Umbilical cord (tissue), 2 donors: ENCODE data around the gene ARHGEF25. TPM values are rescaled to one million over a fixed set of nuclear protein-coding genes. Genes with fewer than 3 reads are reported as not detected.
"Not testable (repeated sequence)": the region's sequence is repeated elsewhere in the genome, so short reads cannot be mapped to it uniquely, and the experiment has no call there.

ENCODE experiments used
- DNase-seq: peaks from one replicate; pipeline ENCODE4 v3.0.0-alpha.2; 2015; ENCODE audit warnings: low spot score
- total RNA-seq: library from RNA; depleted of rRNA; stranded (reverse); fragments of >200 nt; gene quantifications from one replicate; pipeline ENCODE4 v1.2.3, GENCODE V29; 2014; ENCODE audit warnings: low replicate concordance; ENCODE audit not compliant: insufficient read depth

The ARHGEF25 gene
- total RNA-seq, 1 donor from 2014 or later = 101 TPM

DNA sequence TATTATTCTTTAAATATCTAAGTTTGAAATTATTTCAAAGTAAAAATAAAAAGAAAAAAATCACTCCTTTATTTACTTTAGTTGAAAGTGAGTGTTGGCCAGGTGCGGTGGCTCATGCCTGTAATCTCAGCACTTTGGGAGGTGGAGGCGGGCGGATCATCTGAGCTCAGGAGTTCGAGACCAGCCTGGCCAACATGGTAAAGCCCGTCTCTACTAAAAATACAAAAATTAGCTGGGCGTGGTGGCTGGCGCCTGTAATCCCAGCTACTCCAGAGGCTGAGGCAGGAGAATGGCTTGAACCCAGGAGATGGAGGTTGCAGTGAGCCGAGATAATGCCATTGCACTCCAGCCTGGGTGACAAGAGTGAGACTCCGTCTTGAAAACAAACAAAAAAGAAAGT lies 25.5 kb downstream of the ARHGEF25 start:
- not testable (repeated sequence) for DNase-seq

DNA sequence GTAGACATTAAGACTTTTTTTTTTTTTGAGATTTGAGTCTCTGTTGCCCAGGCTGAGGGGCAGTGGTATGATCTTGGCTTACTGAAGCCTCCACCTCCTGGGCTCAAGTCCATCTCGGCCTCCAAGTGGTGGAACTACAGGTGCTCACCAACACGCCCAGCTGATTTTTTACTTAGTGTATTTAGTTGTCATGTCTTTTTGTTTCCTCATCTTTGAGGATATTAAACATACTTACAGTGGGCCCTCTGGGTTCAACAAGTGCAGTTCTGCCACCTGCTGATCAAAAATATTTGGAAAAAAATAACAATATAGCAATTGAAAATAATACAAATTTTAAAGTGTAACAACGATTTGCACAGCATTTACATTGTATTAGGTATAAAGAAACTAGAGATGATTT lies 26.1 kb downstream of the ARHGEF25 start:
- no peak for DNase-seq

DNA sequence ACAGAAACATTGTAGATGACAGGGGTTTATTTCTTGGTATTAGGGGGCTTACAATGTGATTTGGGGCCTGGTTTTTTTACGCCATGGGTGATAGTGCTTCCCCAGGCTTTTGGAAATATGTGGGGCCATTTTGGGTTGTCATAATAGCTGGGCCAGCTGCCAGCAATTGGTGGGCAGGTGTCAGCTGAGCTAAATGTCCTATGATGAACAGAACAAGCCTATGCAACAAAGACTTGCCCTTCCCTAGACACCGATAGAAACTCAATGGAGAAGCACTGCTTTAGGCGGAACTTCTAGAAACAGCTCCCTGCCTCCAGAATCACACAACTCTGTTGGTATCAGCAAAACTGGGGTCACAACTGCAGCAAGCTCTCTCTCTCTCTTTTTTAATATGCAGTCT lies 26.9 kb downstream of the ARHGEF25 start:
- no peak for DNase-seq

DNA sequence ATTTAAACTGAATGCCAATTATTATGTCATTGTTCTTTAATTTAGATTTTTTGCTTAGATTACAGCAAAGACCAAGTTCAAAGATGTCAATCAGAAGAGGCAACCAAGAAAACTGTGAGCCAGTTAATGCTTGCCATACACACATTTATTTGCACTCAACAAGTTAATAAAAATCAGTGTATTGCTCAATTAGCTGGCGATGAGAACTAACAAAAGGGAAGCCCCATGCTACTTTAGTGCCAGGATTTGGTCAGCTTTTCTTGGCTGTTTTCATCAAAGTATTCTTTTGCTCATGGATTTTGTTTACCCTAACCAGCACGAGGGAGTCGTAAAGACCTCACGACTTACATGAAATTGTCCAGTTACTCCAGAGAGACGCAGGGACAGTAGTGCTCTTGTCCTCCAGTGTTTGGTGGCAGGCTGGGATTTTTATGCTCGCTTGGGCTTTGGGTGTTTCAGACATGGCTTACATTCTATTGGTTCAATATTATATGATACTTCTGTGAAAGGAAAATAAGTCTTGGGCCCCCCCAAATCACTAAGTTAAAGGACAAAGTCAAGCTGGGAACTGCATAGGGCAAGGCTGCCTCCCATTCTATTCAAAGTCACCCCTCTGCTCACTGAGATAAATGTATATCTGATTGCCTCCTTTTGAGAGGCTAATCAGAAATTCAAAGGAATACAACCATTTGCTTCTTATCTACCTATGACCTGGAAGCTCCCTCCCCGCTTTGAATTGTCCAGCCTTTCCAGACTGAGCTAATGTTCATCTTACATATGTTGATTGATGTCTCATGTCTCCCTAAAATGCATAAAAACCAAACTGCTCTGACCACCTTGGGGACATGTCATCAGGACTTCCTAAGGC lies 29.2 kb downstream of the ARHGEF25 start:
- DNase-seq = no peak

DNA sequence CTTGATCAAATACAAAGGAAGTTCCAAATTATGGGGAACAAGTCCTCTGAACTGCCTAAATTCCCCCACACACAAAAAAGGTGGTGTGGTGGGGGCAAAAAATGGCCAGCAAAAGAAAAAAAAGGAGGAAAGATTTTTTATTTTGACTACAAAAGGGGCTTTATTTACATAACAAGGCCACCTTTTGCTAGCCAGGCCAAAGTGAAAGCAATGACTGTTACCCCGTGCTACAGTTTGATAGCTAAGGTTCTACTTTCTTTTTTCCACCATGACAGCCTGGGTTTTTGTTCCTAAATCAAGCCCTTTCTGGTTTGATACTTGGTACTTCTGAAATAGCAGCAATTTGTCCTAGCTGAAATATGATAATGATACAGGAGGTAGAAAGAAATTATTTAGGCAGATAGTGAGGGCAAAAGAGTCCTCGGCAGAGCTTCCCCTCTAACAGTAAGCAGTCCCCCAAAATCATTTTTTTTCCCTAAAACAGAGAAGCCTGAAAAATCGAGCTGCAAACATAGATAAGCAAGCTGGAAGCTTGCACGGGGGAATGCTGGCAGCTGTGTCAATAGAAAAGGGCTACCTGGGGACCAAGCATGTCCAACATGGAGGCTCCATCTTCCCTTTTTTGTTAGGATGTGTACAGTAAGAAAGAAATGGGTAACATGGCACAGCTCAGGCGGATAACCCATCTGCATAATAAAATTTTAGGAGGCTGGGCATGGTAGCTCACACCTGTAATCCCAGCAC lies 30.6 kb downstream of the ARHGEF25 start:
- DNase-seq = no peak

DNA sequence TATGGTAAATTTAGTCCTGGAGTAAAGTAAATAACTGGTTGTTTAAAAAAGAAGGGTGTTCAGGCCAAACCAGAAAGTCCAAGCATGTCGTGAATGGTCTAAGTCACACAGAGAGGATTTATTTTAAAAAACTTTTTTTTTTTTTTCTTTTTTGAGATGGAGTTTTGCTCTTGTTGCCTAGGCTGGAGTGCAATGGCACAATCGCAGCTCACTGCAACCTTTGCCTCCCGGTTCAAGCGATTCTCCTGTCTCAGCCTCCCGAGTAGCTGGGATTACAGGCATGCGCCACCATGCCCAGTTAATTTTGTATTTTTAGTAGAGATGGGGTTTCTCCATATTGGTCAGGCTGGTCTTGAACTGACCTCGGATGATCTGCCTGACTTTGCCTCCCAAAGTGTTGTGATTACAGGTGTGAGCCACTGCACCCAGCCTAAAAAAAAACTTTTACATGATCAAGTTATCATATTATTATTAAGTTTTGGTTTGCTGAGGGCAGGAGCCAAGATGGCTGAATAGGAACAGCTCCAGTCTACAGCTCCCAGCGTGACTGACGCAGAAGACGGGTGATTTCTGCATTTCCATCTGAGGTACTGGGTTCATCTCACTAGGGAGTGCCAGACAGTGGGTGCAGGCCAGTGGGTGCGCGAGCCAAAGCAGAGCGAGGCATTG lies 34.9 kb downstream of the ARHGEF25 start:
- not testable (repeated sequence) for DNase-seq

DNA sequence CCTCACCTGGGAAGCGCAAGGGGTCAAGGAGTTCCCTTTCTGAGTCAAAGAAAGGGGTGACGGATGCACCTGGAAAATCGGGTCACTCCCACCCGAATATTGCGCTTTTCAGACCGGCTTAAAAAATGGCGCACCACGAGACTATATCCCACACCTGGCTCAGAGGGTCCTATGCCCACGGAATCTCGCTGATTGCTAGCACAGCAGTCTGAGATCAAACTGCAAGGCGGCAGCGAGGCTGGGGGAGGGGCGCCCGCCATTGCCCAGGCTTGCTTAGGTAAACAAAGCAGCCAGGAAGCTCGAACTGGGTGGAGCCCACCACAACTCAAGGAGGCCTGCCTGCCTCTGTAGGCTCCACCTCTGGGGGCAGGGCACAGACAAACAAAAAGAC lies 35.4 kb downstream of the ARHGEF25 start:
- DNase-seq = not testable (repeated sequence)

DNA sequence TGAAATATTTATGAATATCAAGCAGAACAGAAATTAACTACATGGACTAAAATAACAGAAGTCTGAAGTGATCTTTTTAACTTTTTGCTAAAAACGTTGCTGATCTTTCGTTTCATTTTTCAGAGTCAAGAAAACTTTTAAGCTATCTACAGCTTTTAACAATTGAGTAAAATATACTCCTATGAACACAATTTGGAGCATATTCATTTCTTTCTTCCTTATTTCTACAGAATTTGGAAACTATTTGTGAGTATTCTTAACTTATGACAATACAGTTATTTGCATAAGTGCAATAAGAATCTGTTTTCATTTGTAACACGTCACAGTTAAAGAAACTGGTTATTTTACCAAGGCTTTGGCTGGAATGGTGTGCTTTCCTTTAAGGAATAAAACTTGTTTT lies 42.8 kb downstream of the ARHGEF25 start:
- no peak for DNase-seq

DNA sequence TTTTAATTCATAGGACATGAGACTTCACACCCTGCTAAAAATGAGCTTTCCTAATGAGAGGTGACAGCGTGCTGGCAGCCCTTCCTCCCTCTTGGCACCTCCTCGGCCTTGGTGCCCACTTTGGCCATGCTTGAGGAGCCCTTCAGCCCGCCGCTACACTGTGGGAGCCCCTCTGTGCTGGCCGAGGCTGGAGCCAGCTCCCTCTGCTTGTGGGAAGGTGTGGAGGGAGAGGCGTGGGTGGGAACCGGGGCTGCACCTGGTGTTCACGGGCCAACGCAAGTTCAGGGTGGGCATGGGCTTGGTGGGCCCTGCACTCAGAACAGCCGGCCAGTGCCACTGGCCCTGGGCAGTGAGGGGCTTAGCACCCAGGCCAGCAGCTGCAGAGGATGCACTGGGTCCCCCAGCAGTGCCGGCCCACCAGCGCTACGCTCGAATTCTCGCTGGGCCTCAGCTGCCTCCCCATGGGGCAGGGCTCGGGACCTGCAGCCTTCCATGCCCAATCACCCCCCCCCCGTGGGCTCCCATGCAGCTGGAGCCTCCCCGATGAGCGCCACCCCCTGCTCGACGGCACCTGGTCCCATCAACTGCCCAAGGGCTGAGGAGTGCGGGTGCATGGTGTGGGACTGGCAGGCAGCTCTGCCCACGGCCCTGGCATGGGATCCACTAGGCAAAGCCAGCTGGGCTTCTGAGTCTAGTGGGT lies 44.5 kb downstream of the ARHGEF25 start:
- DNase-seq = no peak

DNA sequence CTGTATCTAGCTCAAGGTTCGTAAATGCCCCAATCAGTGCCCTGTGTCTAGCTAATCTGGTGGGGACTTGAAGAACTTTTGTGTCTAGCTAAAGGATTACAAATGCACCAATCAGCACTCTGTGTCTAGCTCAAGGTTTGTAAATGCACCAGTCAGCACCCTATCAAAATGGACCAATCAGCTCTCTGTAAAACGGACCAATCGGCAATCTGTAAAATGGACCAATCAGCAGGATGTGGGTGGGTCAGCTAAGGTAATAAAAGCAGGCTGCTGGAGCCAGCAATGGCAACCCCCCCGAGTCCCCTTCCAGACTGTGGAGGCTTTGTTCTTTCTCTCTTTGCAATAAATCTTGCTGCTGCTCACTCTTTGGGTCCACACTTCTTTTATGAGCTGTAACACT lies 45.2 kb downstream of the ARHGEF25 start:
- DNase-seq = not testable (repeated sequence)

DNA sequence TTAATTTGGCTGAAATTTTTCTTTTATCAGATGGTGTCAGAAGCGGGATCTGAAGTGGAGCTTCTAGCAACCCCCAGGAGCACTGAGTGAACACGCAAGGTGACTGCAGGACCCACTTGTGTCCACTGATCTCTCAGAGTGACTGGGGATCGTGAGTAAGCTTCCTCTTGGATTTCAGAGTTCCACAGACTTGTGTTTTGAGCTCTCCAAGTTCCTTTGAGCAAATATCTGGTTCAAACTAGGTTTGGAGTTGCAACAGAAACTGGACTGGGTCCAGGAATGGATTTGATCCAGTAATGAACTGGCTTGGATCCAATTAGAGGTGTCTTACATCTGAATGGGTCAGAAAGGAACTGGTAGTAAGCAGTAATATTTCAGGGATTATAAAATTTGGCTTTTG lies 46.5 kb downstream of the ARHGEF25 start:
- no peak for DNase-seq

DNA sequence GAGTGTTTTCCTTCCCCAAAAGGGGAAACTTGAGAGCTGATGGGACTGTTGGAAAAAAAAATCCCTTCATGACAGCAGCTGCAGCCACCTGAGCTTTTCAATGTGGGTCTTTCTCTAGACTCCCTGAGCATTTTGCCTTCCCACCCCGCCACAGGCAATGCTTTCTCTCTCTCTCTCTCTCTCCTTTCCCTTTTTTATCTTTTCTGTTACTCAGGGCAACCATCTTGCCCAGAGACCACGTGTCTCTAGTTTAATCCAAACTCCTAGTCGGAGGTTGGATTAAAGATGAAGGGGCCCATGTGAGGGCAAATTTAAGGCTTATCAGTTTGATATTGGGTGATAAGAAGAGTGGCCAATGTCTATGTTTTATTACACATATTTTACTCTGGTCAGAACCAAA lies 47.7 kb downstream of the ARHGEF25 start:
- no peak for DNase-seq

DNA sequence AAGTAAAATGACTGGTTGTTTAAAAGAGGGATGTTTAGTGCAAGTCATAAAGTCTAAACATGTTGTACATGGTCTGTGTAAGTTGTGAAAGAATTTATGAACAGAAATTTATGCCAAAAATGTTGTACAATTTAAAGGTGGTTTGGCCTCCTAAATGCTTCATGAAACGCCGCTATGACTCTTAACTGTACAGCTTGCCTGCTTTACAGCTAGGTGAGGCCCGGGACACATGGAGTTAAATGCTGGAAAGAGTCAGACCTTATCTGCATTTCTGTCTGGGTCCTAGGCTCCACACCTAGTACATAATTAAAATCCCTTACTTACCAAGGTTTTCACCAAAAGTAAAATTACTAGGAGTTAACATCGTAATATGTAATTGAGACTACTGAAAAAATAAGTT lies 50.1 kb downstream of the ARHGEF25 start:
- DNase-seq = no peak

DNA sequence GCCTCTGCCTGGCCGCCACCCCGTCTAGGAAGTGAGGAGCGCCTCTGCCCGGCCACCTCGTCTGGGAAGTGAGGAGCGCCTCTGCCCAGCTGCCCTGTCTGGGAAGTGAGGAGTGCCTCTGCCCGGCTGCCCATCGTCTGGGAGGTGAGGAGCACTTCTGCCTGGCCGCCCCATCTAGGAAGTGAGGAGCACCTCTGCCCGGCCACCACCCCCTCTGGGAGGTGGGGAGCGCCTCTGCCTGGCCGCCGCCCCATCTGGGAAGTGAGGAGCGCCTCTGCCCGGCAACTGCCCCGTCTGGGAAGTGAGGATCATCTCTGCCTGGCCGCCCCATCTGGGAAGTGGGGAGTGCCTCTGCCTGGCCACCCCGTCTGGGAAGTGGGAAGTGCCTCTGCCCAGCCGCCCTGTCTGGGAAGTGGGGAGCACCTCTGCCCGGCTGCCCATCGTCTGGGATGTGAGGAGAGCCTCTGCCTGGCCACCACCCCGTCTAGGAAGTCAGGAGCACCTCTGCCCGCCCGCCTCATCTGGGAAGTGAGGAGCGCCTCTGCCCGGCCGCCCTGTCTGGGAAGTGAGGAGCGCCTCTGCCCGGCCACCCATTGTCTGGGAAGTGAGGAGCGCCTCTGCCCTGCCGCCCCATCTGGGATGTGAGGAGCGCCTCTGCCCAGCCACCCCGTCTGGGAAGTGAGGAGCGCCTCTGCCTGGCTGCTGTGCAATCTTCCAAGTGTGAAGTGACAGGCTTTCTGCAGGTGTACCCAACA lies 54.0 kb downstream of the ARHGEF25 start:
- DNase-seq = not testable (repeated sequence)

Other genes starting within 250 kb of the ARHGEF25 start
- gene R3HDM2, start 180.4 kb upstream of the ARHGEF25 start, total RNA-seq = 3.9 TPM
- not detected for gene INHBC, start 176.7 kb upstream of the ARHGEF25 start, total RNA-seq
- 1.4 TPM for gene INHBE, start 156.1 kb upstream of the ARHGEF25 start, total RNA-seq
- gene GLI1, start 151.7 kb upstream of the ARHGEF25 start, total RNA-seq = 3.6 TPM
- 6.7 TPM for gene ARHGAP9, start 131.6 kb upstream of the ARHGEF25 start, total RNA-seq
- 41.7 TPM for gene MARS1, start 123.4 kb upstream of the ARHGEF25 start, total RNA-seq
- gene DDIT3, start 90.9 kb upstream of the ARHGEF25 start, total RNA-seq = 20.7 TPM
- gene MBD6, start 88.6 kb upstream of the ARHGEF25 start, total RNA-seq = 1.9 TPM
- 64.0 TPM for gene DCTN2, start 64.2 kb upstream of the ARHGEF25 start, total RNA-seq
- 2.2 TPM for gene KIF5A, start 61.4 kb upstream of the ARHGEF25 start, total RNA-seq
- gene PIP4K2C, start 20.2 kb upstream of the ARHGEF25 start, total RNA-seq = 12.5 TPM
- 17.6 TPM for gene DTX3, start 6.6 kb upstream of the ARHGEF25 start, total RNA-seq
- 1.4 TPM for gene B4GALNT1, start 21.8 kb downstream of the ARHGEF25 start, total RNA-seq
- gene OS9, start 82.7 kb downstream of the ARHGEF25 start, total RNA-seq = 150 TPM
- 1.4 TPM for gene AGAP2, start 127.3 kb downstream of the ARHGEF25 start, total RNA-seq
- 50.1 TPM for gene TSPAN31, start 133.6 kb downstream of the ARHGEF25 start, total RNA-seq
- gene CDK4, start 140.9 kb downstream of the ARHGEF25 start, total RNA-seq = 62.1 TPM
- 7.7 TPM for gene MARCHF9, start 143.7 kb downstream of the ARHGEF25 start, total RNA-seq
- not detected for gene CYP27B1, start 155.6 kb downstream of the ARHGEF25 start, total RNA-seq
- not detected for gene METTL1, start 160.7 kb downstream of the ARHGEF25 start, total RNA-seq
- gene EEF1AKMT3, start 161.2 kb downstream of the ARHGEF25 start, total RNA-seq = 1.4 TPM
- 7.0 TPM for gene TSFM, start 171.4 kb downstream of the ARHGEF25 start, total RNA-seq
- gene AVIL, start 207.3 kb downstream of the ARHGEF25 start, total RNA-seq = 7.0 TPM
- 68.4 TPM for gene CTDSP2, start 235.3 kb downstream of the ARHGEF25 start, total RNA-seq